Measurements from ENCODE around the gene CLN5. TPM values are rescaled to one million over a fixed set of nuclear protein-coding genes. Genes with fewer than 3 reads are reported as not detected.

Gene CLN5
- 10 to 100 TPM; 24.3 to 29.3 TPM for total RNA-seq

GRCh38 chr13:76991796-76992547, at the start of gene CLN5:
TSS of gene CLN5 (plus strand) at chr13:76992081. CDS start at chr13:76992099, 18 bp downstream.

DNA sequence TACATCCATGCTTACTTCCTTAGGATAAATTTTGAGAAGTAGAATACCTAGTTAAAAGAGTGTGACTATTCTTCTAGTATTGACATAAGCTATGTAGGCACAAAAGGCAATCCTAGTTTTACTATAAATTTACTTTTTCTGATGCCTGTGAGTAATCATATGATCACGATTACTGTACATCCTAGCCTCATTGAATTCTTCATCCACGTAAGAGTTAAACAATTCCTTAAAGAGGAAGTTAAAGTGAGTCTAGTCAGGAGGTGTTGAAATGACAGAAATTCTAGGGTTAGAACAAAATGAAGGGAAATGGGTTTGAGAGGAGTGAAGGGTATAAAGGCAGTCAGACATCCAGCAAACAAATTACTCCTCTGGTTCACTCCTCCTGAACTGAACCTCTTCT, 43.7 kb upstream of the CLN5 start, which contains the start of gene ACOD1:
Gene ACOD1, plus strand, starts transcription at position 363 of the 400 bp plus-strand sequence. CDS start 48 bp downstream, outside the sequence.

DNA sequence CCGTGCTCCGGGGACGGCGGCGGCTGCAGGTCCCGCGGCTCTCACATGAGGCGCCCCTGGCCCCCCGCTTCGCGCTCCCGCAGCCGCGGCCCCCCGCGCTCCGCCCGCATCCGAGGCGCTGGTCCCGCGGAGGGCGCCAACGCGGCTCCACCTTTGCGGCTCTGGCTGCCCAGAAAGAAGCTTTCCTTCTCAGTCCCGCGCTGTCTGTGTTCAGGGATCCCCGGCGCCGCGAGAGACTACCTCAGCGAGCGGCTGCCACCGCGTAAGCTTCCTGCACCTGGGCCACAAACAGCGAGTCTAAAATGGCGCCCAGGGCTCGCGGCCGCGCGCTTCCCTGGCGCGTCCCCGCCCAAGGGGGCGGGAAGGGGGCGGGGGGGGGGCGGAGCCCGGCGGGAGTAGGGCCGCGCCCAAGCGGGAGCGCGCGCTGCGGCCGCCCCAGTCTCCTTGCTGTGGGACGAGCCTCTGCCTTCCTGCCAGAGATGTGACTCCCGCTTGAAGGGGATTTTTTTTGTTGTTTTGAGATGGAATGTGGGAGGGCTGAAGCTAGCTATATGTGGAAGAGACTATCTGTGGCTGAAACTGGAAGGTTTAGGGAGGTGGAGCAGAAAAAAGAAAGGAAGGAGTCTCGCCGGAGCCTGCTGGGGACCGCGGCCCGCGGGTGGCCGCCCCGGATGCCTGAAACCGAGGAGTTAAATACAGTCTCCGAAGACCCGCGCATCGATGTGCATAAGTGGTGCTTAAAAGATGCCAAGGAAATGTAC, 35.2 kb downstream of the CLN5 start, which contains the start of gene FBXL3:
Gene FBXL3, minus strand, starts transcription at position 299 of the 761 bp plus-strand sequence. CDS start 5,299 bp downstream, outside the sequence.

Other genes with a start within 250 kb of the CLN5 start
- gene KCTD12, start 105.7 kb upstream of the CLN5 start, total RNA-seq: 10 to 100 TPM in 1 of 2 donors, 1 to 10 TPM in 1; 8.0 to 15.8 TPM
- gene ACOD1, start 43.6 kb upstream of the CLN5 start, total RNA-seq: not detected
- gene FBXL3, start 35.1 kb downstream of the CLN5 start, total RNA-seq: 10 to 100 TPM; 32.3 to 39.3 TPM